Right lobe of liver (tissue), 4 donors: ENCODE measurements around the gene LZTS3.

Experiments
- POLR2A ChIP-seq: fragments of 450-650 bp; IDR thresholded peaks from one replicate; pipeline ENCODE4 v1.6.1; 2017; ENCODE audit warnings: antibody characterized with exemption, mild to moderate bottlenecking
- TF ChIP-seq, protein P1 (sequence below), 4 donors: fragments of 200-600 bp in 3 of 4; fragments of 450-650 bp in 1 of 4; IDR thresholded peaks; one replicate each; pipeline versions ENCODE4 v1.5.1 to v1.8.0; 2016 to 2022; ENCODE audit warnings: antibody characterized with exemption in 4 of 4, mild to moderate bottlenecking in 2 of 4
- donor health status: DM: no; HTN: no; CAD: no.
- donor health status: DM: no; HTN: no; CAD: no.
- donor health status: DM: no; HTN: yes; CAD: no.

DNA sequence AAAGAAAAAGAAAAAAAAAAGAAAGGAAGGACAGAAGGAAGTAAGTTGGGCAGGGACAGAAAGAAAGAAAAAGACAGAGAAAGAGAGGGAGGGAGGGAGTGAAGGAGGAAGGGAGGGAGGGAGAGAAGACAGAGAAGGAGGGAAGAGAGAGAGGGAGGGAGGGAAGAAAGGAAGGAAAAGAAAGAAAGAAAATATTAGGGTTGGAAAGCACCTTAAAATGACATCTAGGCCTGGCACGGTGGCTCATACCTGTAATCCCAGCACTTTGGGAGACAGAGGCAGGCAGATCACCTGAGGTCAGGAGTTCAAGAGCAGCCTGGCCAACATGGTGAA lies 46.9 kb downstream of the LZTS3 start:
- TF ChIP-seq, protein P1, sequence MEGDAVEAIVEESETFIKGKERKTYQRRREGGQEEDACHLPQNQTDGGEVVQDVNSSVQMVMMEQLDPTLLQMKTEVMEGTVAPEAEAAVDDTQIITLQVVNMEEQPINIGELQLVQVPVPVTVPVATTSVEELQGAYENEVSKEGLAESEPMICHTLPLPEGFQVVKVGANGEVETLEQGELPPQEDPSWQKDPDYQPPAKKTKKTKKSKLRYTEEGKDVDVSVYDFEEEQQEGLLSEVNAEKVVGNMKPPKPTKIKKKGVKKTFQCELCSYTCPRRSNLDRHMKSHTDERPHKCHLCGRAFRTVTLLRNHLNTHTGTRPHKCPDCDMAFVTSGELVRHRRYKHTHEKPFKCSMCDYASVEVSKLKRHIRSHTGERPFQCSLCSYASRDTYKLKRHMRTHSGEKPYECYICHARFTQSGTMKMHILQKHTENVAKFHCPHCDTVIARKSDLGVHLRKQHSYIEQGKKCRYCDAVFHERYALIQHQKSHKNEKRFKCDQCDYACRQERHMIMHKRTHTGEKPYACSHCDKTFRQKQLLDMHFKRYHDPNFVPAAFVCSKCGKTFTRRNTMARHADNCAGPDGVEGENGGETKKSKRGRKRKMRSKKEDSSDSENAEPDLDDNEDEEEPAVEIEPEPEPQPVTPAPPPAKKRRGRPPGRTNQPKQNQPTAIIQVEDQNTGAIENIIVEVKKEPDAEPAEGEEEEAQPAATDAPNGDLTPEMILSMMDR (IDR thresholded peaks at IDR 0.05) = no peak
- no peak for TF ChIP-seq POLR2A
